Left lung (tissue), 10 donors: ENCODE data around the gene TRPM5. TPM values are rescaled to one million over a fixed set of nuclear protein-coding genes. Genes with fewer than 3 reads are reported as not detected.

Source experiments
- ATAC-seq: fragments of 200-7000 bp; cut with Tn5 transposase; one replicate; pipeline ENCODE4 v1.9.1; 2020; ENCODE audit warnings: moderate library complexity
- DNase-seq, 4 donors: peaks; one replicate each; pipeline ENCODE4 v3.0.0-alpha.2; 2013 to 2020
- H3K27ac ChIP-seq, 2 donors: fragments of 200-600 bp; sonication (generic) in 1 of 2; one replicate each; pipeline versions ENCODE4 v1.5.0 to v1.8.0; 2020 to 2021
- H3K27me3 ChIP-seq, 2 donors: fragments of 200-600 bp; sonication (generic) in 1 of 2; one replicate each; pipeline versions ENCODE4 v1.5.0 to v1.8.0; 2020 to 2021
- H3K36me3 ChIP-seq, 2 donors: fragments of 200-600 bp; sonication (generic) in 1 of 2; one replicate each; pipeline versions ENCODE4 v1.5.0 to v1.8.0; 2020 to 2021
- H3K4me1 ChIP-seq, 2 donors: fragments of 200-600 bp; one replicate each; pipeline ENCODE4 v1.8.0; 2021
- H3K4me3 ChIP-seq, 2 donors: fragments of 200-600 bp; sonication (generic) in 1 of 2; one replicate each; pipeline versions ENCODE4 v1.5.0 to v1.8.0; 2020 to 2021; ENCODE audit warnings: mild to moderate bottlenecking in 1 of 2
- H3K9me3 ChIP-seq, 2 donors: fragments of 200-600 bp; sonication (generic) in 1 of 2; one replicate each; pipeline versions ENCODE4 v1.5.0 to v1.8.0; 2020 to 2021
- CTCF ChIP-seq, 2 donors: fragments of 200-600 bp; sonication (generic) in 1 of 2; IDR thresholded peaks; one replicate each; pipeline versions ENCODE4 v1.5.0 to v1.8.0; 2021; ENCODE audit warnings: antibody characterized with exemption in 2 of 2
- intact Hi-C, 2 donors: fragments of 100-400 bp; cut with DNase I; formaldehyde crosslinking; loops; one replicate each; pipeline versions ENCODE4 v1.11.2 to v1.14.2; 2022
- polyA plus RNA-seq, 6 donors: library from polyadenylated mRNA; unstranded; fragments of 120-200 nt; gene quantifications; one replicate each; pipeline ENCODE4 v1.2.1, GENCODE V29; 2013; ENCODE audit not compliant: insufficient read length in 6 of 6
- total RNA-seq, 2 donors: library from RNA; stranded (reverse); fragmentation: NEBNext Ultra II Directional; extraction: Animal tissue kit (Norgen Biotek cat#: 25700); gene quantifications; one replicate each; pipeline ENCODE4 v1.2.1, GENCODE V29; 2021
- donor health status: DM: no; HTN: yes; CAD: no.
- donor health status: DM: no; HTN: no; CAD: no.

TRPM5 gene
- total and polyA plus RNA-seq, 8 donors: 0.14 to 0.40 (median 0.31) TPM; not detected in 2

DNA sequence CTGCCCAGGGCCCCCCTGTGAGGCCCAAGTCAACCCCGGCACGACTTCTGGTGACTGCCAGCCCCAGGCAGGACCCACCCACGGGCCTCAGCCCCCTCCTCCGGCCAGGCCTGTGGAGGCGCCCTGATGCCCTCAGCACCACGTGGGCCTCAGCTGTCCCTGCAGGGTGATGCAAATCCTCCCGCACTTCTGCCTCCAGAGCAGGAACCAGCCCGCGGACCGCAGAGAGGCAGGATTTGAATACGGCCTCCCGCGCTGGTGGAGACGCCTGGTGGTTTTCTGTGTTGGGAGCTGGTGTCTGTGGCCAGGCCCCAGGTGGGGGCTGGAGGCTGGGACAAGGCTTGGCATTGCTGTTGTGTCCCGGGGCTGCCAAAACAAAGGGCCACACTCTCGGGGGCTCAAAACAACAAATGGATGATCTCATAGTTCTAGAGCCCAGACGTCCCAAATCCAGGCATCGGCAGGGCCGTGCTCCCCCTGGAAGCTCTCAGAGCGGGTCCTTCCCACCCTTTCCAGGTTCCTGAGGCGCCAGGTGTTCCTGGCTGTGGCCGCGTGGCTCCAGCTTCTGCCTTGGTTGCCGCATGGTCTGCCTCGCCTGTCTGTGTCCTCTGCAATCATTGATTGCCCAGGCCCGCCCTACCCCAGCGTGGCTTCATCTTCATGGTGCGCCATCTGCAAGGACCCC is 19.4 kb downstream of the TRPM5 start:
- TF ChIP-seq CTCF (IDR thresholded peaks at IDR 0.05): no peak
- H3K9me3 ChIP-seq: no peaks in the 10 kb centered on the region
- H3K27ac ChIP-seq: no peak overlapping the region
- peaks cover 0 to 10% of the 10 kb centered on the region in 2 donors for H3K4me1 ChIP-seq
- ATAC-seq: no peak
- H3K27me3 ChIP-seq: peaks cover 0 to 16% of the 10 kb centered on the region in 2 donors
- no peaks in the 10 kb centered on the region for H3K36me3 ChIP-seq
- peak in 1 of 4 donors; percentile 77 for DNase-seq
- H3K4me3 ChIP-seq: no peak overlapping the region
- intact Hi-C loops: loop anchor here (5.0 to 10.0 kb wide), 3 partner anchors 102 to 462 kb away; partner anchors contain the start of gene CDKN1C (in 1 of the 2)

DNA sequence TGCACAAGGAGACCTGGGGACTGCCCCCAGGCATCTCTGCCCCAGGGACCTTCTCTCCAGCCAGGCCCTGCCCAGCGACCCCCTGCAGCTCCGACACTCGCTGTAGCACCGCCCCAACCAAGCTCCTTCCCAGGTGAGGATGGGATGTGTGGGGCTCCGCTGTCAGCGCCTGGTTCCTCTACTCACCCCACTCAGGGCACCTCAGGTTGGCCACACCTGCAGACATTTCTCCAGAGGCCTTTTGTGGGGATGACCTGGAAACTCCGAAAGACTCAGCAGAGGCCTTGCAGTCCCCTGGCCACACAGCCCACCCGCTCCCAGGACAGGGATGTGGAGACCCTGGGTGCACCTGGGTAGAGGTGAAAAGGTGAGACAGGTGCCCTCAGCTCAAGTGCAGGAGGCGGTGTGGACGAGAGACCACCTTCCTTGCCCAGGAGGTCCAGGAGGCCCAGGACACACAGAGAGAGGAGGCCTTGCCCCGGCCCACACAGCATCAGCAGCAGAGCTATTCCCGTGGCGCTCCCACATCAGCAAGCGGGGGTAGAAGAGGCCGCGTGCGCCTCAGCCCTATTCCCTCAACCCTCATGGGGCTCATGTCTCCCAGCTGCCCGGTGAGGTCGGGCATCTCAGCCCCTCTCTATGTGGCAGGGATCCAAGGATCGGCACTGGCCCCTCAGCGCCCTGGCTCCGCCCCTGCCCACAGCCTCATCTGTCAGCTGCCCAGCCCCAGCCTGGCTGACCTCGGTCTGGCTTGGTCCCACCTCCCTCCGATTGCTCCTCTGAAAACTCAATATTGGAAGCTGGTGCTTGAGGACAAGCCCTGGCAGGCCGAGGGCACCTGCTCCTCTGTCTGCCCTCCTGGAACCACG is 20.9 kb downstream of the TRPM5 start:
- intact Hi-C loops: loop anchor here in 1 of 2 donors (10.0 kb wide), 1 partner anchor 229 kb away; no protein-coding TSS in a partner anchor
- no peaks in the 10 kb centered on the region for H3K36me3 ChIP-seq
- TF ChIP-seq CTCF (IDR thresholded peaks at IDR 0.05): no peak

GRCh38 chr11:2422461-2423156 is 21.7 kb downstream of the TRPM5 start:
- H3K36me3 ChIP-seq: no peaks in the 10 kb centered on the region
- H3K4me3 ChIP-seq: no peak overlapping the region
- intact Hi-C loops: loop anchor here in 1 of 2 donors (10.0 kb wide), 1 partner anchor 228 kb away; no protein-coding TSS in a partner anchor
- TF ChIP-seq CTCF (IDR thresholded peaks at IDR 0.05): no peak
- peaks cover 0 to 14% of the 10 kb centered on the region in 2 donors for H3K4me1 ChIP-seq
- ATAC-seq: no peak
- peak in 1 of 4 donors; percentile 59 for DNase-seq
- H3K27me3 ChIP-seq: peaks cover 0 to 16% of the 10 kb centered on the region in 2 donors
- no peak overlapping the region for H3K27ac ChIP-seq
- no peaks in the 10 kb centered on the region for H3K9me3 ChIP-seq

More for the DNA sequence above, 20.9 kb downstream of the TRPM5 start:
- no peak overlapping the region for H3K27ac ChIP-seq
- peaks cover 0 to 16% of the 10 kb centered on the region in 2 donors for H3K27me3 ChIP-seq
- H3K4me1 ChIP-seq: peaks cover 0 to 14% of the 10 kb centered on the region in 2 donors
- H3K4me3 ChIP-seq: no peak overlapping the region
- no peaks in the 10 kb centered on the region for H3K9me3 ChIP-seq
- ATAC-seq (no peak), DNase-seq (peak in 1 of 4 donors; percentile 67)

DNA sequence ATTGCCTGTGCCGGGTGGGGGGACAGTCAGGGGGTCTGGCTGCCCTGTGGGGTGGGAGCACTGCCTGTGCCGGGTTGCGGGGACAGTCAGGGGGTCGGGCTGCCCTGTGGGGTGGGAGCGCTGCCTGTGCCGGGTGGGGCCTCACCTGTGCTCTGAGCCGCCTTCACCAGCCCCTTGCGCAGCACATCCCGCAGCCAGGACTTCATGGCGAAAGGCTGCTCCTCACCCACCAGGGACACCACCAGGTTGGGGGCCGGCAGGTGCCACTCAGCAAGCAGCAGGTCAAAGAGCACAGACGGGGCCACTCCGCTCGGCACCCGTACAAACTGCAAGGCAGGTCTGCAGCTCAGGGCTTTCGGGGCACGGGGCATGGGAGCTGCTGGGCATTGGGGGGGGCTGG is 22.3 kb downstream of the TRPM5 start:
- Histone ChIP-seq H3K4me3 (no peak overlapping the region), H3K27me3 (peaks cover 0 to 16% of the 10 kb centered on the region in 2 donors), H3K36me3 (no peaks in the 10 kb centered on the region), H3K4me1 (peaks cover 0 to 14% of the 10 kb centered on the region in 2 donors), H3K9me3 (no peaks in the 10 kb centered on the region), H3K27ac (no peak overlapping the region)
- intact Hi-C loops: loop anchor here (2.0 to 10.0 kb wide), 3 partner anchors 117 to 227 kb away; no protein-coding TSS in a partner anchor
- no peak for TF ChIP-seq CTCF (IDR thresholded peaks at IDR 0.05)
- DNase-seq (peak in 1 of 4 donors; percentile 80), ATAC-seq (no peak)
